ENCODE data around the gene SLC1A5. TPM values are rescaled to one million over a fixed set of nuclear protein-coding genes. Genes with fewer than 3 reads are reported as not detected.
"Not testable (repeated sequence)": the region's sequence is repeated elsewhere in the genome, so short reads cannot be mapped to it uniquely, and the experiment has no call there.

The SLC1A5 gene
- 32.8 and 49.0 TPM in 2 replicates for total RNA-seq
- 167 TPM for polyA plus RNA-seq (2012)

- peak; percentile 95 for DNase-seq (ENCODE audit: low read depth)
Measured at GRCh38 chr19:46788262-46788967, at the start of gene SLC1A5. SLC1A5 (minus strand) TSS chr19:46788594; CDS start chr19:46787965, 629 bp downstream.

- DNase-seq (ENCODE audit: low read depth) = no peak
Measured at GRCh38 chr19:46838160-46838559, 49.8 kb upstream of the SLC1A5 start.

- DNase-seq (ENCODE audit: low read depth) = no peak
Measured at GRCh38 chr19:46834984-46835383, 46.6 kb upstream of the SLC1A5 start.

- no peak for DNase-seq (ENCODE audit: low read depth)
Measured at GRCh38 chr19:46834121-46834520, 45.7 kb upstream of the SLC1A5 start.

GRCh38 chr19:46830864-46831263, 42.5 kb upstream of the SLC1A5 start:
- no peak for DNase-seq (ENCODE audit: low read depth)

GRCh38 chr19:46828484-46828883, 40.1 kb upstream of the SLC1A5 start:
- no peak for DNase-seq (ENCODE audit: low read depth)

- DNase-seq (ENCODE audit: low read depth) = no peak
Measured at GRCh38 chr19:46825731-46826055, 37.3 kb upstream of the SLC1A5 start.

GRCh38 chr19:46824890-46825730, 36.7 kb upstream of the SLC1A5 start:
- peak; percentile 28 for DNase-seq (ENCODE audit: low read depth)

- no peak for DNase-seq (ENCODE audit: low read depth)
Measured at GRCh38 chr19:46823049-46823448, 34.7 kb upstream of the SLC1A5 start.

GRCh38 chr19:46822410-46822787, 34.0 kb upstream of the SLC1A5 start:
- not testable (repeated sequence) for DNase-seq (ENCODE audit: low read depth)

GRCh38 chr19:46821512-46822409, 33.4 kb upstream of the SLC1A5 start:
- peak; percentile 39 for DNase-seq (ENCODE audit: low read depth)

- DNase-seq (ENCODE audit: low read depth) = no peak
Measured at GRCh38 chr19:46818812-46819211, 30.4 kb upstream of the SLC1A5 start.

GRCh38 chr19:46815833-46816627, 27.6 kb upstream of the SLC1A5 start:
- DNase-seq (ENCODE audit: low read depth) = no peak

GRCh38 chr19:46813839-46814358, 25.5 kb upstream of the SLC1A5 start:
- DNase-seq (ENCODE audit: low read depth) = no peak

- no peak for DNase-seq (ENCODE audit: low read depth)
Measured at GRCh38 chr19:46812977-46813838, 24.8 kb upstream of the SLC1A5 start.

GRCh38 chr19:46809534-46810272, 21.3 kb upstream of the SLC1A5 start:
- DNase-seq (ENCODE audit: low read depth) = no peak

- DNase-seq (ENCODE audit: low read depth) = no peak
Measured at GRCh38 chr19:46806656-46807055, 18.3 kb upstream of the SLC1A5 start.

- DNase-seq (ENCODE audit: low read depth) = not testable (repeated sequence)
Measured at GRCh38 chr19:46804432-46804831, 16.0 kb upstream of the SLC1A5 start.

GRCh38 chr19:46803555-46803954, 15.2 kb upstream of the SLC1A5 start:
- DNase-seq (ENCODE audit: low read depth) = no peak
